Testis (tissue), 2 donors: ENCODE data around the gene PCDHGA2.

Experiments
- CTCF ChIP-seq, 3 experiments: fragments of 450-650 bp in 2 of 3; fragments of 200-600 bp in 1 of 3; sonication (generic) in 1 of 3; IDR thresholded peaks; one replicate each; pipeline ENCODE4 v1.5.1; 2016 to 2019; ENCODE audit warnings: antibody characterized with exemption in 3 of 3, mild to moderate bottlenecking in 2 of 3, moderate library complexity in 1 of 3
- POLR2A ChIP-seq: fragments of 450-650 bp; IDR thresholded peaks from one replicate; pipeline ENCODE4 v1.6.1; 2017; ENCODE audit warnings: antibody characterized with exemption, mild to moderate bottlenecking, moderate library complexity

GRCh38 chr5:141363952-141364660, 25.5 kb downstream of the PCDHGA2 start, which contains the start of gene PCDHGA5:
- no peak for TF ChIP-seq CTCF (IDR thresholded peaks at IDR 0.05)
- no peak for TF ChIP-seq POLR2A
